RCC 7860 (cell line): ENCODE data around the gene LNPK.
"Not testable (repeated sequence)": the region's sequence is repeated elsewhere in the genome, so short reads cannot be mapped to it uniquely, and the experiment has no call there.

ENCODE experiments used
- DNase-seq: peaks from one replicate; pipeline ENCODE4 v3.0.0-alpha.2; 2015; ENCODE audit warnings: low spot score
- FAIRE-seq: peaks from 2 replicates; lab custom pipeline; 2012; peaks lifted over from hg19 to GRCh38; lab: Jason Lieb, UNC

Gene LNPK

DNA sequence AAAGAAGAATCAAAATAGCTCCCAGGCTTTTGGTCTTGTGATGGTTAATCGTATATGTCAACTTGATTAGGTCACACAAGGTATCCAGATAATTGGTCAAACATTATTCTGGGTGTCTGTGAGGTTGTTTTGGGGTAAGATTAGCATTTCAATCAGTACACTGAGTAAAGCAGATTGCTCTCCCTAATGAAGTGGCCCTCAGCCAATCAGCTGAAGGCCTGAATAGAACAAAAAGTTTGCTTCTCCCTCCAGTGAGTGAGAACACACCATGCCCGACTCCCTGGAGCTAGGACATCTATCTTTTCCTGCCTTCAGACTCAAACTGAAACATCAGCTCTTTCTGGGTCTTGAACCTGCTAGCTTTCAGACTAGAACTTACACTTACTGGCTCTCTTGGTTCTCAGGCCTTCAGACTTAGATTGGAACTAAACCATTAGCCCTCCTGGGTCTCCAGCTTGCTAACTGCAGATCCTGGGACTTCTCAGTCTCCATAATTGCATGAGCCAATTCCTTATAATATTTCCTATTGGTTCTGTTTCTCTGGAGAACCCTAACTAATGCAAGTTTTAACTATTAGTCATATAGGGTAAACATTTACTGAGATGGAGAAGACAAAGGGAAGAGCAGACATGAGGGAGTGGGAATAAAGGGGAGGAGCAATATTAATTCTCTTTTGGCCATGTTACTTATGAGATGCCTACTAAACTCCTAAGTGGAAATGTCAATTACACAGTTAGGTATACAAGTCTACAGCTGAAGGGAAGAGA, 25.5 kb downstream of the LNPK start:
- FAIRE-seq (no peak), DNase-seq (peak; percentile 29)

DNA sequence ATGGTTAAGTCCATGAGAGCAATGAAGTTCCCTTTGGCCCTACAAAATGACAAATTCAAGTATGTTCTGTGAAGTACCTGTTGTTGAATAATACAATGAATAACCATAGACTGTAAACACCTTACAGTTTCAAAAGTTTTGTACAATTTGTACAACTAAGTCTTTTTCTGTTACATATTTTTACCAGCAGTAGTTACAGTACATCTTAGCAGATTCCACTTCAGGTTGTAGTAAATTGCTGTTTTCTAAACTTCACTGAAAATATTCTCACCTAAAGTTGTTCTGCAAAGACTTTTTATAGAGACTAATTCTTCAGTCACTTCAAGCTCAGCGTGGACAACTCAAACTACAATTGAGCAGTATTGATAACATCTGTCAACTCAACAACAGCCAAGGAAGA, 28.7 kb downstream of the LNPK start:
- FAIRE-seq, result no peak
- DNase-seq, result no peak

DNA sequence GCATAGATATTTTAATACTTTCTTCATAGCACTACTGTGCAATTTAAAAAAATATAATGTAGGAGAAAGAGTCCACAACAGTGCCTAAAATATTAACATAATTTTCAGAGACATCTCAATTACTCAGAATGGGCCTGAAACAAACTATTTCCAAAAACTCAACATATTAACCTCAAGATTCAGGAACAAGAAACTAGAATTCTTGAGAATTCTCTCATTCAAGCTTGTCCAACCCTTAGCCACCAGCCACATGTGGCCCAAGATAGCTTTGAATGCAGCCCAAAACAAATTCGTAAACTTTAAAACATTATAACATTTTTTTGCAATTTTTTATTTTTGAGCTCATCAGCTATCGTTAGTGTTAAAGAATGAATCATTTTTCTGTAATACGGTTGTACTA, 35.2 kb downstream of the LNPK start:
- FAIRE-seq, result no peak
- DNase-seq, result no peak

DNA sequence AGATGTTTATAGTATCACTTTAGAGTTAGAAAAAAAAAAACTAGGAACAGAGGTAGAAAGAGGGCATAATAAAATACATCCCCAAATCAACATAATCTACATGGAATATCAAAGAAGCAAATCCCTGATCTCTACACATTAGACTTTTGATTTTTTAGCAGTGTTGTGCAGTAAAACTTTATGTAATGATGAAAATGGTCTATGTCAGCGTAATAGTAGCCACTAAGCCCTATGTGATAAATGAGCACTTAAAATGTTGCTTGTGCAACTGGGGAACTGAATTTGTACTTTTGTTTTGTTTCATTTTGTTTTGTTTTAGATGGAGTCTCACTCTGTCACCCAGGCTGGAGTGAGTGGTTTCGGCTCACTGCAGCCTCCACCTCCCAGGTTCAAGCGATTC, 36.3 kb downstream of the LNPK start:
- DNase-seq (no peak), FAIRE-seq (no peak)

DNA sequence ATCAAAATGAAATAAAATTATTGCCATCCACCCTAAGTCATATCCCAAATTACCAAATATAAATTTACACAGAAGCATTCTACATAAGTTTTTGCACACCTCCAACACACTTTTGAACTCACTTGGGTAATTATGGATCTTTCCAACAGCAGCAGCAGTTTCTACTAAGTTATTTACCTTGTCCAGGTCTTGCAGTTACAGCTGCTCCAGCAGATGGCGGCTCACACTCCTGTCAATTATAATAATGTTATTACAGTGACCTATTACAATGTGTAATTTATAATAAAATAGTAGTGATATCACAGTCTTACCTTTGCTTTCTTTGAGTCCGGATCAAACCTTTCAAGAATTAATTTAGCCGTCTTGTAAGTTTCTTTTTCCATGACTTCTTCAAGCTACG, 37.9 kb downstream of the LNPK start:
- no peak for FAIRE-seq

DNA sequence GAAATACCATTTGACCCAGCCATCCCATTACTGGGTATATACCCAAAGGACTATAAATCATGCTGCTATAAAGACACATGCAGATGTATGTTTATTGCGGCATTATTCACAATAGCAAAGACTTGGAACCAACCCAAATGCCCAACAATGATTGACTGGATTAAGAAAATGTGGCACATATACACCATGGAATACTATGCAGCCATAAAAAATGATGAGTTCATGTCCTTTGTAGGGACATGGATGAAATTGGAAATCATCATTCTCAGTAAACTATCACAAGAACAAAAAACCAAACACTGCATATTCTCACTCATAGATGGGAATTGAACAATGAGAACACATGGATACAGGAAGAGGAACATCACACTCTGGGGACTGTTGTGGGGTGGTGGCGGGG, 38.9 kb downstream of the LNPK start:
- not testable (repeated sequence) for DNase-seq, FAIRE-seq

More for the DNA sequence above, 37.9 kb downstream of the LNPK start:
- no peak for DNase-seq

DNA sequence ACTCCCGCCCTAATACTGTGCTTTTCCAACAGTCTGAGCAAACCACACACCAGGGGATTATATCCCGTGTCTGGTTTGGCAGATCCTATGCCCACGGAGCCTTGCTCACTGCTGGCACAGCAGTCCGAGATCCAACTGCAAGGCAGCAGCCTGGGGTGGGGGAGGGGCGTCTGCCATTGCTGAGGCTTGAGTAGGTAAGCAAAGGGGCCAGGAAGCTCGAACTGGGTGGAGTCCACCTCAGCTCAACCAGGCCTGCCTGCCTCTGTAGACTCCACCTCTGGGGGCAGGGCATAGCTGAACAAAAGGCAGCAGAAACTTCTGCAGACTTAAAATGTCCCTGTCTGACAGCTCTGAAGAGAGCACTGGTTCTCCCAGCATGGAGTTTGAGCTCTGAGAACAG, 44.2 kb downstream of the LNPK start:
- FAIRE-seq, result no peak
- no peak for DNase-seq

DNA sequence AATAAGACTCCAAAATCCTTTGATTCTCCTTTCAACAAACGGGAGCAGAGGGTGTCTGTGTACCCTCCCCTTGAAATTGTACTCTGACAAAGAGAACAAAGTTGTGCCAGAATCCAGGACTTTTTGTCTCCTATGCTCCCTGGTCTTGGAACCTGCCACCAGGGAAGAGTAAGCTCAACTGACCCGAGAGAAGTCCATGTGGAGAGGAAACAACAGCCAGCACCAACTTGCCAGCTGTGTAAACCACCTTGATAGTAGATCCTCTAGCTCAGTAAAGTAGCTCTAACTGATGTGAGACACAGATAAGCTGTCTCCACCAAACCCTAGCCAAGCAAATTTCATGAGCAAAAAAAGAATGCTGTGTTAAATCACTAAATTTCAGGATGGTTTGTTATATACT, 46.9 kb downstream of the LNPK start:
- FAIRE-seq, result no peak
- no peak for DNase-seq

DNA sequence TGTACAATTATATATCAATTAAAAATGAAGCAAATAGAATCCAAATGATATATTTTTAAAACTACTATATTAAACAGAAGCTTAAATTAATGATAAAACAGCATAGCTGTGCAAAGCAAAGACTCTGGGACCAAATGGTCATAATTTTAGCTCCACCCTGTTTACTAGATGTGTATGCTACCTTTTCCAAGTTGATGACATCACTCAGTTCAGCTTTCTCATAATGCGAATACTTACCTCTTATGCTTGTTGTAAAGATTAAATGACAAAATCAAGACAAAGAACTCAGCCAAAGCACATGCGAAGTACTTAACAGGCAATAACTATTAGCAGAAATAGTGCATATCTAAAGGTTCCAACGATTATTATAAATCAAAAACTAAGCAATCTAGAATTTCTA, 51.6 kb downstream of the LNPK start:
- FAIRE-seq (no peak), DNase-seq (no peak)

DNA sequence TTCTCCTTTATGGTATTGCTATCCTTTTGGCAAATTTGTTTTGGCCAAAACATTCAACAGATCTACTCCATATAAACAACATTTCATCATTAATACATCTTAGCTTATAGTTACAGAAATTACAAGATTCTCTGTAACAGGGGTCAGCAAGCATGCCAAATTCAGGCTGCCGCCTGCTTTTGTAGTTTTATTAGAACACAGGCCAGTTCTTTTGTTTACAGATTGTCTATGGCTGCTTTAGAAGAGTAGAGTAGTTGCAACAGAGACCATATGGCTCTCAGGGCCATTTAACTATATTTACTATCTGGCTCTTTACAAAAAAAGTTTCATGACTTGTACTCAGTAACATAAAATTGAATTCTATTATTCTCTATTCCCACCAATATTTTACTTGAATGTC, 53.9 kb downstream of the LNPK start:
- DNase-seq, result no peak
- FAIRE-seq, result no peak

DNA sequence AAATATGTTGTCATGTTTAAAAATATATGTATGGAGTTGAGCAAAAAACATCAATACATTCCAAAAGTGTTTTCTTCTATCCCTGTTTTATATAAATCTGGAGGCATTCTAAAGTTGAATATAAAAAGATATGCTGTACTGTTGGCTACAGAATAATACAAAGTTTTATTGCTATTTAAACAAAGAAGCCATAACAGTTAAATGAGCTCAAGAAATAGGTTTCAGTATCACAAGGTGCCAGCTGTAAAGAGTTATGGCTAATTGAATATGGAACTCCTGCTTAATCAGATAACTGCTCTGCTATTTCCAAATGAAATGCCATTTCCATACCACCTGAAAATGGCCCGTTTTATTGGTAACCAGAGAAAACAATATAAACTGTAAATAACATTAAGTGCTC, 55.0 kb downstream of the LNPK start:
- no peak for FAIRE-seq
- no peak for DNase-seq

DNA sequence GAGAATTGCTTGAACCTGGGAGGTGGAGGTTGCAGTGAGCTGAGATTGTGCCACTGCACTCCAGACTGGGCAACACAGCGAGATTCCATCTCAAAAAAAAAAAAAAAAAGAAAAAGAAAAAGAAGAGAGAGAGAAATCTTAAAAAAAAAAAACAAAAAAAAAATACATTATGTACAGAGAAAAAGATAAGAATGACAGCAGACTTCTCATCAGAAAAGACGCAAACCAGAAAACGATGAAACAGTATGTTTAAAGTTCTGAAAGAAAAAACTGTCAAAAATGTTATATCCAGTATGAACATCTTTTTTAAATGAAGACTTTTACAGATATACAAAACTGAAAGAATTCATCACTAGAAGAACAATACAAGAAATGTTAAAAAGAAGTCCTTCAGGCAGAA, 60.4 kb downstream of the LNPK start:
- FAIRE-seq (no peak), DNase-seq (no peak)

DNA sequence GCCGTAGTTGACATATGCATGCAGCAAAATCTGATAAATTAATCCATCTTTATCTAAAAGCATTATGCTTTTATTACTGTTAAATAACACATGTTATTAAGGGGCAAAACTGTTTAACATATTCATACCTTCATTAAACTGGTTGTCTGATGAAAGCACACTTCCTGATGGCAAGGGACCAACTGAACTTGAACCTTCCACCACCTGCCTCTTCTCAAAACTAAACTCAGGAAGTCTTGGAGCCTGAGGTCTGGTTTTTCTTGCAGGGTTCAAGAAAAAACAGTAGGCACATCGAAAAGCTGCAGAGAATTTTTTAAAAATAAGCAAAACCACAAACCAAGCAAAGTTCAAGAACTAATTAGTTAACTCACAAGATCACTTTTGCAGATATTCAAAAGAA, 64.9 kb downstream of the LNPK start:
- FAIRE-seq (no peak), DNase-seq (no peak)

DNA sequence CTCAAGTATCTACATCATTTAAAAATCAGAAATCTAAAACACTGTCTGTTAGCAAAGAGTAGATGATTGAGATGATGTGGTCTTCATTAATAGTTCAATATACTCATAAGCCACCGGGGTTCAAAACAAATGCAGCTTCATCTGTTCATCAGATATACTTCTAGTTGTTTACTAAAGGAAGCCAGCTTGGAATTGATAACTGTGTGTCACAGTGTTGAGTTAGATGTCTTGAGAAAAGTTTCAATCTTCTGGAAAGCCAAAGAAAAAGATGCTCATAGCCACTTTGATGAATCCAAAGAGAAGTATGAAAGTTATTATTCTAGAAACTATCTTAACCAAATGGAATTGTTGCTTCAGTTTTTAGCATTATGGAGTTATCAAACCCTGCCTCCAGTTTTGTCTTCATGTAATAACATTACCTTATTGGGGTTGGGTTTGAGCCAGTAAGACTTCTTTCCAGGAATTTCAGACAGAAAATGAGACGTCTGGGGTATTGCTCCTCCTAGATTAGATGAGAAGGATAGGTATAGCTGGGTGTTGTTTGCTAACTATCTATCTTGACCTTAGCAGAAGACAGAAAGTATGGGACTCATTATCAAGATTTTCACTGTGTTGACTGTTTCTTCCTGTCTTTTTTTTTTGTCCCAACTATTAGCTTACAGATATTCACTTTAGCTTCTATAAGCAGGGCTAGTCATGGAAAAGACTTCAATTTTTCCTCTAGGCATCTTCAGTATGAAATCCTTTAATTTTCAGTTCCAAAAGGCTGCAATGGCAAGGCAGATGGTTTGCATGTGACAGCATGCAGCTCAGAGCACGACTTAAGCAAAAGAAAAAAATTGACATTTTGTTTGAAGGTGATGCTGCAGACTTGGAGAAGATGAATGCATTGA, 66.5 kb downstream of the LNPK start:
- no peak for FAIRE-seq
- no peak for DNase-seq

DNA sequence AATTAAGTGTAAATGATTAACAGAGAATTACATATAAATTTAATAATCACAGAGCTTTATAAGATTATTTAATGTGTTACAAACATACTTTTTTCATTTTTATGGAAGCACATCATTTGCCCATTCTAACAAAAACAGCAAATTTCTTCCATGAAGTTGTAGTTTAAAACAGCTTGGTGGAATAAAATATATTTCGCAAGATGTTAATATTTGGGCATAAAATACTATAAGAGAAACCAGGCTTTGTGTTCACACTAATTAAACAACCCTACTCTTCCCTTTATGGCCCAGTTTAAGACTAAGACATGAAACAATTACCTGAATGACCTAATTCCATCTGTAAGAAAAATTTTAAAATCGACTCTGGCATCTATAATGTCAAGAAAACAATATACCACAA, 69.4 kb downstream of the LNPK start:
- FAIRE-seq, result no peak
- DNase-seq, result no peak

DNA sequence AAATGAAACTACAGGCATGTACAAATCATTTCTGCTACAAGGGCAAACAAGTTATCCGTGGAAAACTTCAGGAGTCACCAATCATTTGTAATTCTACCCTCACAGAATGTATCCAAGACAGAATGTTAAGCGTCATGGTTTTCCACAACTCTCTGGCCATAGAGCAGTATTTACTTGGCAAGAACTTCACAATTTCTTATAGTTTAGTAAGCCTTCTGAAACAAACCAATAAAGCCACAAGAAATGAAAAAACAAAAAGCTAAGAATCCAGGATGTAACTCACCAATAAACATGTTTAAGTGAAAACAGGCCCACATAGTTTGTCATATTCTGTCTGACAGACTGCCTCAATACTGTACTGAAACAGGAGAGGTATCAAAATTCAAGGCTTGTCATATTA, 70.3 kb downstream of the LNPK start:
- FAIRE-seq (no peak), DNase-seq (no peak)

DNA sequence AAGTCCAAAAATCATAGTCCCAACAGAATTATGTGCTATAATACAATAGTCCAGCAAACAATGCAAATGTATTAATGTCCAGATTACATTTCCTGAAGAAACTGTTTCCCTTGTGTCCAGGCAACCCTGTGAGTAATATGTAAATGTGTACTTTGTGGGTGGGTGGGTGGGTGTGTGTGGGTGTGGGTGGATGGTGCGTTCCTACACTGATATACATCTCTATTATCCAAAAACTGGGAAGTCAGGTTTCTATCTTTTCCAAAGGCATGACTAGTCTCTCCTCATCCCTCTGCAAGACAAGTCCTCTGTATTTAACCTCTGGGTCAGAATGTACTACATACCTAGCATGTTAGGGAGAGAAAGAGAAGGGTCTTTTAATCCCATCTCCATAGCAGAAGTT, 71.6 kb downstream of the LNPK start:
- no peak for FAIRE-seq
- DNase-seq, result no peak

DNA sequence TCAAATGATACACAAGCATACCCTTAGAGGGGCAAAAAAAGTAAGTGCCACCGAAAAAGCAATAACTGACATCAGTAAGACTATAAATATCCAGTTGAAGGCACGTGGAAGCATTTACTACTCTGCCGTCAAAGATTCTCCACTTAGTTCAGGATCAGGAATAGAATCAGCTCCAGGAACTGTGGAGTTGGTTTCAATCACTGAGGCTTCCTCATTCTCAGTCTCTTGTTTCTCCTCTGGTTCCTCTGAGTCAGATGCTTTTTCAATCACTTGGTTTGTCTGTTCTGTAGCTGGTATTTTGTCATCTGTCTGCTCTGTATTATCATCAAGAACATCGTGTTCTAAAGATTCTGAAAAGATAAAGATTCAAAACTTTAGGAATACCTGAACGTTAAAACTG, 72.2 kb downstream of the LNPK start:
- FAIRE-seq (no peak), DNase-seq (no peak)

DNA sequence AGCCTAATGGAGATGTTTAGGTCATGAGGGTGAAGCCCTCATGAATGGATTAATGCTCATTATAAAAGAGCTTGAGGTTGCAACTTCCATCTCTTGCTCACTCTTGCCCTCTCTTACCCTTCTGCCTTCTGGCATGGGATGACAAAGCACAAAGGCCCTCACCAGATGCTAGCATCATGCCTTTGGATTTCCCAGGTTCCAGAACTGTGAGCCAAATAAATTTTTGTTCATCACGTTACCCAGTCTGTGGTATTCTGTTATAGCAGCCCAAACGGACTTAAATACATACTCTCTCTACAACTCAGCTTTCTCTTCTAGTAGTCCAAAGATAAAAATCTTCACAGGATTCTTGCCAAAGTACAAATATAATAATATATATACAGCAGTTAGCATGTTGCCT, 75.8 kb downstream of the LNPK start:
- DNase-seq, result no peak
- FAIRE-seq, result no peak

DNA sequence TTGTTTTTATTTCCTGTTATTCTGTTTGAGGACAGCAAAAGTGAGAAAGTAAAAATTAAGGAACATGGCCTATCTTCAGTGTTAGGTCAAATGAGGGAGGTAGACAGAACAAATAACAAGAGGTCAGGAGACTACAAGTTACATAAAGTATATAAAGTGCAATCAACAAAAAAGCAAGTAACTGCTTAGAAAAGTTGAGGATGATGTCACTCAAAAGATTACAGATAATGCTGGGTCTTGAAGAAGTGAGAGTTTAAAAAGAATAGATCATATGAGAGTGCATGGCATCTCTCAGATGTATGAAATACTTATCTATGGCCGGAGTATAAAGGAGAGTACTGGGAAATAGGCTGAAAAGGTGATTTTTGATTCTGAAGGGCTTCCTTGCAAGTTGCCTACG, 79.9 kb downstream of the LNPK start:
- no peak for FAIRE-seq
- no peak for DNase-seq

DNA sequence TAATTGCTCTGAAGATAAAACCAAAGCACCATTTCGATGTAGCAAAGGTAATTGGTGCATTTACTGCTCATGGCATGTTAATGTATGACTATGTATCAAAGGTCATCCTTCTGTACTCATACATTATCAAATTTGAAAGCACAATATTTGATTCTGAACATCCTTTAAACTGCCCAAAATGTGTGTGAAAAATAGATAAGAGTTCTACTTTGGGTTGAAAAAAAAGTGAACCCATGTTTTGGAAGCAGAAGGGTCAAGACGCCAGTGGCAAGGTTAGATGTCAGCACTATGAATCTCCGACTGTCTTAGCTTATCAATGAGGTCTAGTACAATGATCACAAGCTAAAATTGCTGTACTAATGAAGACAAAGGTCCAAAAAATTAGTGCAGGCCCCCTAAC, 83.1 kb downstream of the LNPK start:
- FAIRE-seq, result no peak
- no peak for DNase-seq

DNA sequence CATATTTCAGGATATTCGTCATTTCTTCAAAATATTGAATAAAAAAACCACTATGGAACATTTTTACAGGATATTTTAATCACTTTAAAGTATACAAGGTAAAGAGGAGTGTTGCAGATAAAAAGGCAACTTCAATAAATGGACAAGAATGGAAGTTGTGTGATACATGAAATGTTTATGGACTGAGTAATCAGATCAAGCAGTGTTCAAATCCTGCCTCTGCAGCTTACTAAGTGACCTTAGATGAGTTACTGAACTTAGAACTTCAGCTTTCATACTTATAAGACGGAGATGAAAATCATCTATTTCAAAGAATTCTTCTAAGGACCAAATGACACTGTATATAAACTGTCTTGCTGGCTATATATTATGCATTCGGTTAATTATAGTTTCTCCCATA, 87.2 kb downstream of the LNPK start:
- FAIRE-seq, result no peak
- DNase-seq, result no peak
